DMS 273 treated with DMSO at 0.1 percent for 48 hours (cell line): Measurements from ENCODE around the gene KCNJ6.

Experiments
- DNase-seq: peaks from one replicate; lab custom pipeline; 2025; lab: John Stamatoyannopoulos, UW

KCNJ6 gene

DNA sequence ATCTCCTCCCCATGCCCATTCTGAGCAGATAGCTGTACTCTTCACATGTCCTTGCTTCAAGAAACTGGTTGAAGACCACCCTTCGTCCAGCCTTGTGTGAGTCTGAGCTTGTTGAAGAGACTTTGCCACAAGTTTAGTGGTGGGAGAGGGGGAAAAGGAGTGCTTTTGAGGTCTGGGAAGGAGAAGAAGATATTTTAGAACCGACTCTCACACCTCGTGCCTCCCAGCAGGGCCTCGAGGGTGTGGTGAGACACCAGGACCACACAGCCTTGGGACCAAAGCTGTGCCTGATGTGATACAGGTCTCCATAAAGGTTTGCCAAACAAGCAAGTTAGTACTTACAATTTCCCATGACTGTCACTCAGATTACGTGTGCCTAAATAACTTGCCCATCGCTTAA is 347.8 kb downstream of the KCNJ6 start:
- no peak for DNase-seq

DNA sequence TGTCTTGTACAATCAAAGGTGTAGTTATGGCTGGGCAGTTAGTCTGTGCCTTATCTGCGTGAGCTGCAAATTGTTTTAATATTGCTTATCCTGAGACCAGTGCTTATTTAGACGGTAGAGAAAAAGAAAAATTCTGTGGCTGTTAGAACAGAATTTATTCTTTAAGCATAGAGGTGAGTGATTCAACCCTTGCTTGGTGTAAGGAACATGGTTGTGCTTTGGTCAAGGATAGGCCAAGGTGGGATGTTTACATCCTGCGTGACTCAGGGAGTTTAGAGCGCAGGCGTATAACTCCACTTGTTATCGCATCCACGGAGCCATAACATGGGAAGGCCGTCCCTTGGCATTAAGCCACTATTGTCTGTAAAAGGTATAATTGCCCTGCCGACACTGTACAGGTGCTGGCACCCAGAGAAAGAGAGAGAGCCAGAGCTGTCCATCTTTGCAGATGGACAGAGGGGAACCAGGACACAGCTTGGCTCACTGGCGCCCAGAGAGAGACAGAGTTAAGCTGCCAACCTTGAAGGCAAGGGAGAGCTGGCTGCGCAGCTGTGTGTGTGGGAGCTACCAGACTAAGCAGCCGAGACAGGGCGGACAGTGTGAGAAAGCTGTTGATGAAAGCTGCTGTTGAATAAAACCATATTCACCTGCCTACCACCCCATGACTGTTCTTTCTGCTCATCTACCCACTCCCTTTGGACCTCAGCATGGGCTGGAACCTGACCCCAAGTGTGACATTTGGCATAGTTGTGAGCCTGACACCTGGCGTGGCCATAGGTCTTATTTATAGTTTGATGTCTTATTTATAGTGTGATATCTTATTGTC is 349.3 kb downstream of the KCNJ6 start:
- DNase-seq, result no peak

DNA sequence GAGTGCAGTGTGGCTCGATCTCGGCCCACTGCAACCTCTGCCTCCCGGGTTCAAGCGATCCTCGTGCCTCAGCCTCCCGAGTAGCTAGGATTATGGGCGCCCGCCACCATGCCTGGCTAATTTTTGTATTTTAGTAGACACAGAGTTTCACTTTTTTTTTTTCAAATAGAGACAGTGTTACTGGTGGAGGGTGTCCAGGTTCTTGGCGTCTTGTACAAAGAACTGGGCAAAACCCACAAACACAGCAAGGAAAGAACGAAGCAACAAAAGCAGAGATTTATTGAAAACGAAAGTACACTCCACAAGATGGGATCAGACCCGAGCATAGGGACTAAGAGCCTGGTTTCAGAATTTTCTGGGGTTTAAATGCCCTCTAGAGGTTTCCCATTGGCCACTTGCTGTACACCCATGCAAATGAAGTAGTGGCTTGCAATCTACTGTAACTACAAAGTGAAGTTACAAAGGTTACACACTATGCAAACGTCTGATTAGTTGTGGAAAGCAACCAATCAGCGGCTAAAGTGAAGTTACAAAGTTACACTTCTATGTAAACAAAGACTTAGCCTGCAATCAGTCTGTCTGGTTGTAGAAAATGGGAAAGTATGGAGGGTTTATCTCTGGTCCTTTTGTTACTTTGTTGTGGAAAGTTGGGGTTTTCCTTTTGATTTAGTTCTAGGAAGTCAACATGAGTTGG is 350.6 kb downstream of the KCNJ6 start:
- DNase-seq, result no peak

DNA sequence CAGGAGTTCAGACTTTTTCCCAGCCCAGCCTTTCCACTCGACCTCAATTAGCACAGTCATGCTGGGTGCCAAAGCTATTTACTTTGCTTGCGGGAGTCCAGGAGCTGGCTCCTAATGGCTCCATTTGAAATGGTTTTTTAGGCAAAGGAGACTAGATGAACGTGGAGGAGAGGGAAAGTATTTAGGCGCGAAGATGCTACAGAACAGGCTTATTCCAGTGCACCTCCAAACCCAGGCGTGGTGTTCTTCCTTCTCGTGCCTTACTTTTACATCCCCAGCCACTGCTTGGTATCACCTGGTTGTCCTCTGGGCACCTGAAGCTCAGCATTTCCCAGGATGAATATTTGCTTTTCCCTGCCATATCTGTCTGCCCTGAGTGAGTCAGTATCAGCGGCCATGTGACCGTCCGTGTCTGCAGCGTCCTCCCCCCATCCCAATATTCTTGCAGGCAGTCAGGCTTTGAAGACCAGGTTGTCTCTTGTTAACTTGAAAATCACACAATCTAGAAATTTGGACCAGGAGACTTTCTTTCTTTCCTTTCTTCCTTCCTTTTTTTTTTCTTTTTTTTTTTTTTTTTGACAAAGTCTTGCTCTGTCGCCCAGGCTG is 351.2 kb downstream of the KCNJ6 start:
- no peak for DNase-seq

DNA sequence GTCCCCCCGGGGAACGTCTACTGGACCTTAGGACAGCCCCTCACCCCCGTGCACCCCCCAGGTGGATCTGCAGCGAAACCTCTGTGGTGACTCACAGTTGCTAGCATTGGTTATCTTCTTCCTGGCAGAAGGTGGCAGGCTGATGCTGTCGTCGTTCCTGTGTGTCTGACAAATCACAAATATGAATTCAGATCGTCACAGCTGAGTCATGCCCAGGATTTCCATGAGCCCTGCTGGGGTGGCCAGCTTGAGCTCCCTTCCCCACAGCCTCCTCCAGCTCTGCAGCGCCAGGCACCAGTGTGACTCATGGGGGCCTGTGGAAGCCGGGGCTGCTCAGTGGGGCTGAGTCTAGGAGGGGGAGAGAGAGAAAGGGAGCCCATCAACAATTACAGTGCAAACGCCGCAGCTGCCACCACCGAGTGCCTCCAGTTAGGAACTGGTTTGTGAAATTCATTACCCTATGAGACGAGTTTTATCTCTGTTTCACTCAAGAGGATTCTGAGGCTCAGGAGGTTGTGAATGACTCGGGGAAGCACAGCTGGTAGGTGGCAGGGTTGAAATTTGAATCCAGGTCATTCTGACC is 351.8 kb downstream of the KCNJ6 start:
- peak; percentile 45 for DNase-seq

DNA sequence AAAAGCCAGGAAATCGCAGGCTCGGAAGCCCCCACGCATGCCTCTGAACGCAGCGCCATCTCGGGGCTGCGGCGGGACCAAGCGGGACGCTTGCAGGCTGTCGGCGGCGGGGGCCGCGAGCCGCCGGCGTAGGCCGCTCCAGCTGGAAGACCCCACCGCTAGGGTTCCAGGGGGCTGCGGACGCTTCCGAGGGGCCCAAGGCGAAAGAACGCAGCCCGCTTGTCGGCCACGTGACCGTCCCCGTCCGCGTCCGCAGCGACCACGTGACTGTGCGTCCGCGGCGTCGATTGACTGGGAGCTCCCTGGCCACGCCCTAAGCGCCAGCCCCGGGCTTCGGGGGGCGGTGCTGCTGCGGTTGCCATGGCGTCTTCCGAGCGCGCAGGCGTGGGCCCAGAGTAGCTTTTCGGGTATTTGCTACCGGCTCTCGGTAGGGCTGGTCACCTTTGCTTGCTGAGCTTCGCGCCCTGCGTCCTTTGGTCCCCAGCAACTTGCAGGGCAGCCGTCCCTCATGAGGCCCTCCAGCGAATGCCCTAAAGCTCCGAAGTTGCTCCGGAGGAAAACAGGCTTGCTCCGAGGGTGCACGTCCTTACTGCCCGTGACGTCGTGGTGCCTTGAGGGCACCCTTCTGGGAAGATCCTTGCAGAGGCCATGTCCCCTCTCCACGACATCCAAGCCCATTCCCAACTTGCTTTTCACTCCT is 352.5 kb downstream of the KCNJ6 start:
- DNase-seq, result peak; percentile 79

DNA sequence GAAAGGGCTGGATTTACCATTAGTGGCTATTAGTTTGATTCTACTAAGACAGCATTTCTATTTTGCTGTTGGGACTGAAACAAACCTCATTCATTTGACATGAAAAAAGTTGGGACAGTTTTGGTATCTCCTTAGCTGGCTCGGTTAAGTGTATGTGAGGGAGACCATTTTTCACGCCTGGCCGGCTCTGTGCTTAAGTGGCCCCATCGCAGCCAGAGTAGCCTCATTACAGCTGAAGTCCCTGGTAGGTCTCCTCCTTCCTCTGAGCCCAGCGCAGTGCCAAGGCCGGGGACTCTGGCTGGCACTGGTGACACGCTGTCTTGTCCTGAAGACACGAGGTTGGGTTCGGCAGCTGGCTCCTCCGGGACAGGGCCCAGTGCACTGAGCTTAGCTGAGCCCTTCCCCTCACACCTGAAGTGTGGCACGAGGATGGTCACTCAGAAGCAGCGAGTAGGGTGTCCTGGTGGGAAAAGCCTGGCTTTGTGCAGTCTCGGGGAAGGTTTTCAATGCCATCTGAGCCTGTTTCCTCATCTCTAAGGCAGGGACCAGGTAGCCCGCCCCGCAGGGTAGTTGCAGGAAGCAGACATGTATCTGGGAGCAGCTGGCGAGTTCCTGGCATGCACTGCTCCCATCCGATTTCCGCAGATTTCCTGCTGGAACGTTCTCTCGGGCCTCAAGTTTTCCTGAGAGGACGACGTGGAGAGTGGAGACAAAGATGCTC is 353.2 kb downstream of the KCNJ6 start:
- DNase-seq, result no peak

DNA sequence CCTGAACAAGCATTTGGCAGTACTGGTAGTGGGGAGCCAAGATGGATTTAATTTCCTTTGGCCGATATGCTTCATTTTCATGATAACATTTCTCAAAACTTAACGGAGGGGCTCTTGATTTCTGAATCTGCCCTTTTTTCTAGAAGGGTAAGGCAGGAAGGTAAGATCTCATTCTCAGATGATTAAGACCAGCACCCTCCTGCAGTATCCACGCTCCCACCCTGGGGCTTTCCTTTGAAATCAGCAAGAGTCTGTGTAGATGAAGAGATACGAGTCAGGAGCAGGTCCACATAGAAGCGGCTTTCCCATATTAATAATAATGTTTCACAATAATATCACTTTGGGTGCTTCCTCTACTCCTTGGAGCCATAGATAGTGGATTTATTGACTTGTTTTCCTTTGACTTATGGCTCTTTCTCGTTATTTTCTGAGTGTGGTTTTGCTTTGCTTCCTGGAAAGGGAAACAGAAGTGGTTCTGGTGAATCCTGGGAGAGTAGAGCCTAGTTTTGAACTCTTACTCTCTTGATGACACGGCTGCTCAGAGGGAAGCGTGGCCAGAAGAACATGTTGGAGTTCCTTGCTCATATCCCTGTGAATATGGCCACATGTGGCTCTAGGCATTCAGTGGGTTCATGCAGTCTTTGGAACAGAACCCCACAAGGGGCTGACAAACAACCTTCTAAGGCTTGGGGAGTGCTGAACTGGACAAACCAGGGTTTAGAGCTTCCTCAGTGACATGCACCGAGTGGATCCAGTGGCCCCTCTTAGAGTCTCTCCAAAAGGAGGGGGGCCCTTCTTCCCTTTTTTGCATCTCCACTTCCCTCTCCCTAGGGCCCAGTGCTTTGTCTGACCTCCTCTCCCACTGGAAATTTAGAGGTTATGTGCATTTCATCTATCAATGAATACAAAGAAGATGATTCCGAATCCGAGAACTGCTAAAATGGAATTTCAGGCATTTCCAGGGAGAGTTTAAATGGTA is 354.0 kb downstream of the KCNJ6 start:
- DNase-seq, result no peak

DNA sequence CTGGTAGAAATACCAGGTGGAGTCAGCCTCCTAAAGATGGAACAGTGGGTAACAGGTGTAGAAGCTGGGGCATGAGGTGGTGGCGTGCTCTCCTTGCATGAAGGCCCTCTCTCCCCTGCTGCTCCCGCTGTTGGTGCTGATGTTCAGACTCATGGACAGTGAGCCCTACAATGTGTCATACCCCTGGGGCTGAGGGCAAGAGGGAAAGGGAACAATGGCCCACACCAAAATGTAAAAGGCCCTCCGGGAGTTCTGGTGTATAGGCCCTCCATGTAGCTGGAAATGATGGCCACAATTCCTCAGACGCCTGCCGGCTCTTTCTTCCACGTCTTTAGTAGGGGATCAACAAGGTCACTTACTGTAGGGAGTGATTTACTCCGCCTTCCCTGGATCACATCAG is 354.8 kb downstream of the KCNJ6 start:
- no peak for DNase-seq

DNA sequence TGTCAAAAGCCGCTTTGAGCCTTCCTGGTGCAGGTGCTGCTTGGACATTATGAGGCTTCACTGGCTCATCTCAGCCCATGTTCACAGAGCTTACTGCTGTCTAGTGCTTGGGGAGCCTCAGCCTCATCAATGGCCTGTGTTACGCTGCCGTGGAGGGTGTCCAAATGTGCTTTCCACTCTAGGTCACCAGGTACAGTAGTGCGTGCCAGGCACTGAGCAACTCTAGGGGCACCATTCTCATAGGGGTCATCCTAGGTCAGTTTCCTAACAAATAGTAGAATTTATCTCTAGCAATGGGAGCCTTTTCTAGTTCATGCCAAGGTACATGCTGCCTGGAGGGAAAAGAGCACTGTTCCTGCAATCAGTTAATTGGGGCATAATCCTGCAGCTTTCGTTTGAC is 355.9 kb downstream of the KCNJ6 start:
- DNase-seq, result no peak

DNA sequence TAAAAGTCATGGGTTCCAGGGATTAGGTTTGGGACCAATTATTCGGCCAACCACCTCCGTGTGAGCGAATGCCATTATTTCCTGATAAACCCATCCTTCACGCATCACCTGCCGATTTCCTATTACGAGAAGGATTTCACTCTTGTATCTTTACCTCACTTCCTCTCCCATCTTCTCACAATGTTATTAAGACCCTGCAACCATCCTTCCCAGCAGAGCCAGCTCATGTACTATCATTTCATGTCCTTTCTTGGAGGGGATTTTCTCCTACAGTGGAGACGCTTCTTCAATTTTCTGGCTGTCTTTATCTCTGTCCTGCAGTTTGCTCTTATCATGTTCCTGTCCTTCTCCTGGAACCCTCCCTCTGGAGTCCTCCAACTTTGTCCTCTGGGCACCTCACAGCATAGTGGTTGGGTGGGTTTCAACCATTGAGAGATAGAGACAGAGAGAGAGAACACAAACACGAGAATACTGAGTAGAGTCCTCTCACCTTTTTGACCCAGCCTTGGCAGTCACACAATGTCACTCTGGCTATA is 357.5 kb downstream of the KCNJ6 start:
- DNase-seq, result no peak
